Measurements from ENCODE around the gene AKT1S1. TPM values are rescaled to one million over a fixed set of nuclear protein-coding genes. Genes with fewer than 3 reads are reported as not detected.

The AKT1S1 gene
- total and polyA plus RNA-seq, 2 of the 13 experiments (the other 11 are each of a cell fraction or from before 2014, with no cell fraction given), result 13.5 to 27.8 TPM

DNA sequence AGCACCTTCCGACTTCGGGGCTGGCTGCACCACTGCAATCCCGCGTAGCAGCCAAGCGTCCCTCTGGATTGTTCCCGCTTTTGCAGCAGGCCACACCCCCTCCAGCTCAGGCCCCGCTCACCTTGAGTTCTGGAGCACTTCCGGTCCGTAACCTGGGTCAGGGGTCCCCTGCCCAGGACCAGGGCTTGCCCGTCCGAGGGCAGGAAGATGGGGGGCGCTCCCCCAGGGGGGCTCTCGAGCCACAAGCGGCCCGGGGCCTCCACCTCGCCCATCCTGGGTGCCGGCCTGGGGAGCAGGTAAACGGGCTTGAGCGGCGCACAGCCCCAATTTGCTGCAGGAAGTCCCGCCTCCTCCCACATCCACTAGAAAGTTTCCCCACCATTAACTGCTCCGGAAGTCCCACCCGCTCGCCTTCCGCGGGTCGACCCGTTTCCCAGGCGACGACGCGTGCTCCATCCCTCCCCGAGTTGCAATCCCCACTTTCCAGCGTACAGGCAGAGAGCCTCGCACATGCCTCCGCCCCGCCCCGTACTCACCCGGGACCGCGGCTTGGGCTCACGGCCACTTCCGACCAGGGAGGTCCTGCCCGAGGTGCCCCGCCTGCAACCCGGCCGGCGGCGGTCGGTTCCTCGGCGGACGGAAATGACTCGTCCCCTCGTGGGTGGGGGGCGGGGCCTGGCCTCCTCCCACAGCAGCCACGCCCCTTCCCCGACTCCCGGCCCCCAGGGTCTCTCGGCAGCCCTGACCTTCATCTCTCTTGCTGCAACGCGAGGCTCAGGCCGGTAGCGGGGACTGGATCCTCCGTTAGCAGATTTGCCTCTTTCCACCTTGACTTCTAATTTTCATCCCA lies 10.0 kb downstream of the AKT1S1 start, which contains the start of gene PNKP (continued):
- TF ChIP-seq NR2F1 (CRISPR knock-in tag; IDR thresholded peaks at IDR 0.05), result peak in 1 of 2 experiments; percentile 42; a peak in 1 of 4 replicates
- no peak for TF ChIP-seq ZNF326 (CRISPR knock-in tag; IDR thresholded peaks at IDR 0.05; ENCODE audit: borderline replicate concordance)
- peak; percentile 83; the same call in 1 of the 2 replicates for TF ChIP-seq ARNT2 (CRISPR knock-in tag; IDR thresholded peaks at IDR 0.05; ENCODE audit: low read depth)
- TF ChIP-seq, protein P1, sequence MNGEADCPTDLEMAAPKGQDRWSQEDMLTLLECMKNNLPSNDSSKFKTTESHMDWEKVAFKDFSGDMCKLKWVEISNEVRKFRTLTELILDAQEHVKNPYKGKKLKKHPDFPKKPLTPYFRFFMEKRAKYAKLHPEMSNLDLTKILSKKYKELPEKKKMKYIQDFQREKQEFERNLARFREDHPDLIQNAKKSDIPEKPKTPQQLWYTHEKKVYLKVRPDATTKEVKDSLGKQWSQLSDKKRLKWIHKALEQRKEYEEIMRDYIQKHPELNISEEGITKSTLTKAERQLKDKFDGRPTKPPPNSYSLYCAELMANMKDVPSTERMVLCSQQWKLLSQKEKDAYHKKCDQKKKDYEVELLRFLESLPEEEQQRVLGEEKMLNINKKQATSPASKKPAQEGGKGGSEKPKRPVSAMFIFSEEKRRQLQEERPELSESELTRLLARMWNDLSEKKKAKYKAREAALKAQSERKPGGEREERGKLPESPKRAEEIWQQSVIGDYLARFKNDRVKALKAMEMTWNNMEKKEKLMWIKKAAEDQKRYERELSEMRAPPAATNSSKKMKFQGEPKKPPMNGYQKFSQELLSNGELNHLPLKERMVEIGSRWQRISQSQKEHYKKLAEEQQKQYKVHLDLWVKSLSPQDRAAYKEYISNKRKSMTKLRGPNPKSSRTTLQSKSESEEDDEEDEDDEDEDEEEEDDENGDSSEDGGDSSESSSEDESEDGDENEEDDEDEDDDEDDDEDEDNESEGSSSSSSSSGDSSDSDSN (CRISPR knock-in tag; IDR thresholded peaks at IDR 0.05), result peak; percentile 86
- peak; percentile 83; the same call in 1 of the 2 replicates for TF ChIP-seq YEATS4 (CRISPR knock-in tag; IDR thresholded peaks at IDR 0.05; ENCODE audit: borderline replicate concordance)
- no peak; the same call in 1 of the 2 replicates for TF ChIP-seq ZNF773 (CRISPR knock-in tag; IDR thresholded peaks at IDR 0.05; ENCODE audit: borderline replicate concordance)
- TF ChIP-seq ZFP62 (CRISPR knock-in tag; IDR thresholded peaks at IDR 0.05), result no peak
- TF ChIP-seq, protein P2, sequence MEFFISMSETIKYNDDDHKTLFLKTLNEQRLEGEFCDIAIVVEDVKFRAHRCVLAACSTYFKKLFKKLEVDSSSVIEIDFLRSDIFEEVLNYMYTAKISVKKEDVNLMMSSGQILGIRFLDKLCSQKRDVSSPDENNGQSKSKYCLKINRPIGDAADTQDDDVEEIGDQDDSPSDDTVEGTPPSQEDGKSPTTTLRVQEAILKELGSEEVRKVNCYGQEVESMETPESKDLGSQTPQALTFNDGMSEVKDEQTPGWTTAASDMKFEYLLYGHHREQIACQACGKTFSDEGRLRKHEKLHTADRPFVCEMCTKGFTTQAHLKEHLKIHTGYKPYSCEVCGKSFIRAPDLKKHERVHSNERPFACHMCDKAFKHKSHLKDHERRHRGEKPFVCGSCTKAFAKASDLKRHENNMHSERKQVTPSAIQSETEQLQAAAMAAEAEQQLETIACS (CRISPR knock-in tag; IDR thresholded peaks at IDR 0.05), result no peak
- TF ChIP-seq THYN1 (CRISPR knock-in tag; IDR thresholded peaks at IDR 0.05; ENCODE audit: borderline replicate concordance, low read depth), result no peak
- TF ChIP-seq TAF15 (IDR thresholded peaks at IDR 0.05; ENCODE audit: low read depth, low read length, poor library complexity, severe bottlenecking), result no peak
- TF ChIP-seq, protein P3, sequence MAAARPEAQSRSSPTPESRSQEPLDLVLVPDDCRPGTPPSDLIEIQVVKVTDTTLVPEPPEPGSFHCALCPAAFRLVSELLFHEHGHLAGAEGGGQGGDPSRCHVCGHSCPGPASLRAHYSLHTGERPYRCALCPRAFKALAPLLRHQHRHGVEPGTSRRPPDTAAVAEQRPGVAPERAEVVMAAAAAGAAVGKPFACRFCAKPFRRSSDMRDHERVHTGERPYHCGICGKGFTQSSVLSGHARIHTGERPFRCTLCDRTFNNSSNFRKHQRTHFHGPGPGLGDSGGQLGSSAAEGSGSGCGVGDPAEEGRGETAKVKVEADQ (CRISPR knock-in tag; IDR thresholded peaks at IDR 0.05; ENCODE audit: borderline replicate concordance), result peak; percentile 79; the same call in 1 of the 2 replicates
- no peak for TF ChIP-seq ZNF569 (CRISPR knock-in tag; IDR thresholded peaks at IDR 0.05; ENCODE audit: borderline replicate concordance)
- TF ChIP-seq KLF12 (CRISPR knock-in tag; IDR thresholded peaks at IDR 0.05; ENCODE audit: borderline replicate concordance), result peak; percentile 25; the same call in 1 of the 2 replicates
- no peak for TF ChIP-seq ZNF879 (CRISPR knock-in tag; IDR thresholded peaks at IDR 0.05)
- TF ChIP-seq ZNF7 (CRISPR knock-in tag; IDR thresholded peaks at IDR 0.05), result no peak
- TF ChIP-seq ELF3 (CRISPR knock-in tag; IDR thresholded peaks at IDR 0.05), result no peak
- TF ChIP-seq ZNF382 (CRISPR knock-in tag; IDR thresholded peaks at IDR 0.05; ENCODE audit: borderline replicate concordance), result no peak
- TF ChIP-seq CCDC6 (CRISPR knock-in tag; IDR thresholded peaks at IDR 0.05), result peak; percentile 84; the same call in 1 of the 2 replicates
- 0 out of 2 replicates have a peak, but pooled peaks have one; percentile 24 for TF ChIP-seq RNF2 (conservative IDR thresholded peaks at IDR 0.05; ENCODE audit: low read depth)
- peak; percentile 43; the same call in 1 of the 2 replicates for TF ChIP-seq BRD4 (CRISPR knock-in tag; IDR thresholded peaks at IDR 0.05)
- TF ChIP-seq, protein P4, sequence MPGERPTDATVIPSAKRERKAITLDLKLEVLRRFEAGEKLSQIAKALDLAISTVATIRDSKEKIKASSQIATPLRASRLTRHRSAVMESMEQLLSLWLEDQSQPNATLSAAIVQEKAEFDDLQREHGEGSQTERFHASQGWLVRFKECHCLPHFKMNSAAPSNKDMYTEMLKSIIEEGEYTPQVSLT (CRISPR knock-in tag; IDR thresholded peaks at IDR 0.05; ENCODE audit: borderline replicate concordance, low read depth), result no peak
- 0 out of 2 replicates have a peak, but pooled peaks have one; percentile 31 for TF ChIP-seq CBFB (CRISPR knock-in tag; IDR thresholded peaks at IDR 0.05)
- TF ChIP-seq ZNF460 (CRISPR knock-in tag; IDR thresholded peaks at IDR 0.05; ENCODE audit: borderline replicate concordance), result no peak
- peak; percentile 74 for TF ChIP-seq GABPA (IDR thresholded peaks at IDR 0.05; ENCODE audit: low read depth, low read length)
- peak; percentile 95 for TF ChIP-seq GABPA (CRISPR knock-in tag; IDR thresholded peaks at IDR 0.05; ENCODE audit: low read depth)
